IMR-90 (cell line): ENCODE data around the gene SPARC. TPM values are rescaled to one million over a fixed set of nuclear protein-coding genes. Genes with fewer than 3 reads are reported as not detected.
A peak's percentile ranks its signal among the peaks of the same experiment; 100 is the strongest.

Experiments used
- ATAC-seq: fragments of 200-7000 bp; cut with Tn5 transposase; 2 replicates; pipeline ENCODE4 v1.9.1; 2020; ENCODE audit warnings: low read depth, mild to moderate bottlenecking, moderate library complexity
- BruUV-seq: library from RNA; stranded (reverse); fragments of 400-500 nt; replicated peaks from 2 replicates; lab custom pipeline; 2021; lab: Mats Ljungman, UMichigan
- CTCF ChIA-PET: fragments of 300-600 bp; formaldehyde crosslinking; extraction: SDS; loops from one replicate; lab custom pipeline; 2021; ENCODE audit warnings: antibody characterized with exemption; lab: Yijun Ruan, JAX
- POLR2A ChIA-PET: fragments of 300-600 bp; sonication (Branson Sonifier 250); formaldehyde crosslinking; loops from one replicate; lab custom pipeline; 2022; ENCODE audit warnings: antibody characterized with exemption; ENCODE audit not compliant: unreplicated experiment; lab: Charles Lee
- DNase-seq: peaks from one replicate; pipeline ENCODE4 v3.0.0; 2013
- H2AFZ ChIP-seq: replicated peaks from 2 replicates; pipeline ENCODE3; 2013; ENCODE audit warnings: low read length, mild to moderate bottlenecking; ENCODE audit not compliant: poor library complexity
- H2AK5ac ChIP-seq: 2 replicates; pipeline ENCODE4 v1.6.1; 2013; ENCODE audit warnings: low read depth, low read length, inconsistent platforms
- H2AK9ac ChIP-seq: replicated peaks from 2 replicates; pipeline ENCODE3; 2013; ENCODE audit warnings: mild to moderate bottlenecking, low read depth, low read length, moderate library complexity; ENCODE audit not compliant: poor library complexity
- H2BK120ac ChIP-seq: 2 replicates; pipeline ENCODE4 v1.6.1; 2013; ENCODE audit warnings: low read depth, low read length, inconsistent platforms
- H2BK15ac ChIP-seq: 3 replicates; pipeline ENCODE4 v1.6.1; 2013; ENCODE audit warnings: low read depth, low read length, inconsistent platforms
- H2BK20ac ChIP-seq: 2 replicates; pipeline ENCODE4 v1.6.1; 2013; ENCODE audit warnings: low read depth, mild to moderate bottlenecking, inconsistent platforms, low read length, moderate library complexity
- H2BK5ac ChIP-seq: 2 replicates; pipeline ENCODE4 v1.6.1; 2013; ENCODE audit warnings: mild to moderate bottlenecking, low read depth, low read length, inconsistent platforms; ENCODE audit not compliant: poor library complexity, severe bottlenecking
- H3K14ac ChIP-seq: replicated peaks from 2 replicates; pipeline ENCODE4 v1.6.1; 2013; ENCODE audit warnings: low read depth, low read length, inconsistent platforms
- H3K18ac ChIP-seq: 2 replicates; pipeline ENCODE4 v1.6.1; 2013; ENCODE audit warnings: low read depth, low read length, control low read depth
- H3K23ac ChIP-seq: 2 replicates; pipeline ENCODE4 v1.6.1; 2013; ENCODE audit warnings: low read depth, low read length, inconsistent platforms
- H3K27ac ChIP-seq: 2 replicates; pipeline ENCODE4 v1.5.1; 2013; ENCODE audit warnings: mild to moderate bottlenecking, control low read depth, low read length; ENCODE audit not compliant: insufficient read depth
- H3K27me3 ChIP-seq: 2 replicates; pipeline ENCODE4 v1.6.1; 2013; ENCODE audit warnings: low read length; ENCODE audit not compliant: control insufficient read depth, insufficient read depth
- H3K36me3 ChIP-seq: 2 replicates; pipeline ENCODE4 v1.6.1; 2013; ENCODE audit warnings: low read length, mixed read lengths; ENCODE audit not compliant: control insufficient read depth, insufficient read depth
- H3K4ac ChIP-seq: 2 replicates; pipeline ENCODE4 v1.6.1; 2013; ENCODE audit warnings: low read depth, low read length, inconsistent platforms
- H3K4me1 ChIP-seq: 2 replicates; pipeline ENCODE4 v1.6.1; 2013; ENCODE audit warnings: low read length, mixed read lengths; ENCODE audit not compliant: control insufficient read depth, insufficient read depth
- H3K4me2 ChIP-seq: 2 replicates; pipeline ENCODE4 v1.6.1; 2013; ENCODE audit warnings: low read depth, mild to moderate bottlenecking, control low read depth, low read length, moderate library complexity
- H3K4me3 ChIP-seq: 2 replicates; pipeline ENCODE4 v1.5.1; 2013; ENCODE audit warnings: low read depth, mild to moderate bottlenecking, control low read depth, low read length, moderate library complexity; ENCODE audit not compliant: insufficient read depth
- H3K56ac ChIP-seq: 2 replicates; pipeline ENCODE4 v1.6.1; 2013; ENCODE audit warnings: low read length, inconsistent platforms; ENCODE audit not compliant: insufficient read depth; ENCODE audit errors: extremely low read depth
- H3K79me1 ChIP-seq, 2 experiments: 2 replicates each; pipeline ENCODE4 v1.6.1; 2013; ENCODE audit warnings: low read length in 2 of 2, inconsistent platforms in 1 of 2, low read depth in 1 of 2
- H3K9ac ChIP-seq: 2 replicates; pipeline ENCODE4 v1.6.1; 2013; ENCODE audit warnings: low read depth, low read length, control low read depth
- H3K9me1 ChIP-seq: 2 replicates; pipeline ENCODE4 v1.6.1; 2013; ENCODE audit warnings: low read length, inconsistent platforms; ENCODE audit not compliant: insufficient read depth
- H3K9me3 ChIP-seq: 2 replicates; pipeline ENCODE4 v1.6.1; 2013; ENCODE audit warnings: low read length; ENCODE audit not compliant: control insufficient read depth, insufficient read depth
- H4K20me1 ChIP-seq: 2 replicates; pipeline ENCODE4 v1.6.1; 2013; ENCODE audit warnings: low read length, inconsistent platforms; ENCODE audit not compliant: insufficient read depth
- H4K5ac ChIP-seq: 2 replicates; pipeline ENCODE4 v1.6.1; 2013; ENCODE audit warnings: mild to moderate bottlenecking, low read depth, low read length, control low read depth
- H4K8ac ChIP-seq, 2 experiments: 2 replicates each; pipeline ENCODE4 v1.6.1; 2013; ENCODE audit warnings: low read depth in 2 of 2, low read length in 2 of 2, control low read depth in 1 of 2, inconsistent platforms in 1 of 2
- H4K91ac ChIP-seq: 2 replicates; pipeline ENCODE4 v1.6.1; 2013; ENCODE audit warnings: low read depth, low read length, inconsistent platforms; ENCODE audit not compliant: insufficient read depth
- BHLHE40 ChIP-seq: fragments of 150-350 bp; IDR thresholded peaks from 2 replicates; pipeline ENCODE4 v1.6.1; 2016; ENCODE audit warnings: mild to moderate bottlenecking, low read depth, low read length
- FOS ChIP-seq: fragments of 150-350 bp; IDR thresholded peaks from 2 replicates; pipeline ENCODE4 v1.6.1; 2016; ENCODE audit warnings: low read depth, low read length
- MAFK ChIP-seq: IDR thresholded peaks from 2 replicates; pipeline ENCODE4 v1.6.1; 2012; ENCODE audit warnings: low read depth, low read length, improper control_type of control experiment
- MAZ ChIP-seq: IDR thresholded peaks from 2 replicates; pipeline ENCODE4 v1.6.1; 2012; ENCODE audit warnings: low read depth, mild to moderate bottlenecking, low read length, improper control_type of control experiment, moderate library complexity, borderline replicate concordance
- POLR2A ChIP-seq: IDR thresholded peaks from 2 replicates; pipeline ENCODE4 v1.6.1; 2012; ENCODE audit warnings: mild to moderate bottlenecking, low read depth, low read length
- RAD21 ChIP-seq: IDR thresholded peaks from 2 replicates; pipeline ENCODE4 v1.6.1; 2012; ENCODE audit warnings: low read length, improper control_type of control experiment
- RCOR1 ChIP-seq: IDR thresholded peaks from 2 replicates; pipeline ENCODE4 v1.6.1; 2012; ENCODE audit warnings: mild to moderate bottlenecking, low read length, improper control_type of control experiment; ENCODE audit not compliant: insufficient replicate concordance
- RFX5 ChIP-seq: IDR thresholded peaks from 2 replicates; pipeline ENCODE4 v1.8.0; 2012; ENCODE audit warnings: low read depth, mild to moderate bottlenecking, low read length, moderate library complexity
- WGBS, 2 experiments: methylation state at CpG; one replicate each; pipeline versions ENCODE4 v1.1.5 to v1.1.7; 2013; ENCODE audit warnings: missing lambda C conversion rate in 2 of 2; ENCODE audit not compliant: insufficient read length in 1 of 2; ENCODE audit errors: extremely low coverage in 2 of 2; 5-methylcytosine and 5-hydroxymethylcytosine counted together
- dilution Hi-C: fragments of 300-500 bp; cut with HindIII; formaldehyde crosslinking; loops from one replicate; pipeline ENCODE4 v1.14.3; 2018; ENCODE audit warnings: low sequenced_read_pairs; ENCODE audit not compliant: unreplicated experiment
- in situ Hi-C: fragments of 300-500 bp; cut with MboI; formaldehyde crosslinking; loops from 3 replicates; pipeline ENCODE4 v1.14.3; 2019; ENCODE audit warnings: low sequenced_read_pairs, inconsistent platforms, mixed read lengths
- intact Hi-C: fragments of 100-400 bp; cut with micrococcal nuclease; formaldehyde crosslinking; loops from 2 replicates; pipeline ENCODE4 v1.10.0; 2022
- polyA plus RNA-seq, 3 experiments: library from polyadenylated mRNA; depleted of rRNA; stranded (reverse); fragments of >200 nt; gene quantifications; 2 replicates each; pipeline ENCODE4 v1.2.3, GENCODE V29; 2012; ENCODE audit warnings: low replicate concordance in 1 of 3
- total RNA-seq: library from RNA; depleted of rRNA; stranded (reverse); fragments of >200 nt; gene quantifications from 2 replicates; pipeline ENCODE4 v1.2.3, GENCODE V29; 2012
- TF ChIP-seq, protein P1 (sequence below): conservative IDR thresholded peaks from 2 replicates; pipeline ENCODE4 v1.5.1; 2012; ENCODE audit warnings: mild to moderate bottlenecking, low read depth, low read length, improper control_type of control experiment
- TF ChIP-seq, protein P2 (sequence below): fragments of 150-350 bp; IDR thresholded peaks from 2 replicates; pipeline ENCODE4 v1.6.1; 2017; ENCODE audit warnings: mild to moderate bottlenecking, antibody characterized with exemption, low read length, low read depth
- TF ChIP-seq, protein P3 (sequence below): fragments of 150-350 bp; IDR thresholded peaks from 2 replicates; pipeline ENCODE4 v1.6.1; 2016; ENCODE audit warnings: low read depth, mild to moderate bottlenecking, low read length, moderate library complexity, borderline replicate concordance

Gene SPARC
- total and polyA plus RNA-seq, 2 of the 4 experiments (the other 2 are of a cell fraction), result 1,186 to 4,692 TPM

DNA sequence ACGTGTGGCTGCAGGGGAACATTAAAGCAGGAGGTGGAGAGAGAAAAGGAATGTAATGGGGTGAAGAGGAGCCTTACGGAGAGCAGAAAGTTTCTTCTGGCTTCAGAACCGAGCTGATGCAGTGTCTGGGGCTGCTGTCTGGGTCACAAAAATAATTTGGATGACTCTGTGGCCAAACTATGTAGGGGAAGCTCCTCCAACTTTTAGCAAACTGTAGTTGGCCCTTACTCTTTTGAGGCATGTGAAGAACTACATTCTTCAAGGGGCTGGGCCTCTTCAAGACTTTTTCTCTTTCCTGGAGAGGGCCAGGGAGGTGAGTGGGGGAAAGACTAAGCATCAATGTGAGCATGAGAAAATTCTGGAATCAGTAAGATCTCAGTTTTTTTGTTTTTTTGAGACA is 31.9 kb upstream of the SPARC start:
- Histone ChIP-seq H3K56ac (peak overlapping the region; percentile 25; the same call in 1 of the 2 replicates), H2AFZ (peak overlapping the region; percentile 65), H2AK5ac (peak overlapping the region; percentile 60; the same call in 1 of the 2 replicates), H2BK15ac (peak overlapping the region; percentile 84; the same call in 2 of the 3 replicates), H3K36me3 (no peaks in the 10 kb centered on the region), H3K4me2 (peak overlapping the region; percentile 82), H4K91ac (peak overlapping the region; percentile 55), H3K79me1 (peaks cover 0 to 24% of the 10 kb centered on the region in 2 experiments; a peak in 2 of 4 replicates), H4K5ac (peak overlapping the region; percentile 65), H3K4me3 (no peak overlapping the region; the same call in 1 of the 2 replicates), H3K23ac (peak overlapping the region; percentile 55), H2BK120ac (peak overlapping the region; percentile 86), H4K20me1 (no peaks in the 10 kb centered on the region), H3K9ac (peak overlapping the region; percentile 44), H3K14ac (peak overlapping the region; percentile 77), H3K9me1 (peaks cover 13% of the 10 kb centered on the region), H3K4me1 (peaks cover 16% of the 10 kb centered on the region), H3K4ac (peak overlapping the region; percentile 91), H2AK9ac (no peak overlapping the region), H2BK5ac (peak overlapping the region; percentile 96), H3K18ac (peak overlapping the region; percentile 82; the same call in 1 of the 2 replicates), H3K27ac (peak overlapping the region; percentile 88), H3K9me3 (no peaks in the 10 kb centered on the region), H3K27me3 (no peaks in the 10 kb centered on the region), H2BK20ac (peak overlapping the region; percentile 71), H4K8ac (peak overlapping the region; percentile 12 to 74; a peak in 3 of 4 replicates)
- ATAC-seq, result peak; percentile 80
- in situ Hi-C loops (no loop called here), intact Hi-C loops (loop anchor here (1.0 to 2.0 kb wide), 4 partner anchors 22 to 60 kb away; partner anchors contain the start of gene G3BP1), dilution Hi-C loops (no loop called here)
- ChIA-PET POLR2A (interaction anchor here (0.7 to 2.3 kb wide), 8 partner anchors 10 to 60 kb away, joined by 3 to 20 read pairs (median 4); partner anchors contain the start of gene SPARC), CTCF (interaction anchor here (0.9 to 2.0 kb wide), 7 partner anchors 17 to 67 kb away, joined by 3 to 12 read pairs (median 4); no protein-coding TSS in a partner anchor)
- DNase-seq, result peak; percentile 70
- no peak for TF ChIP-seq RFX5
- TF ChIP-seq, protein P1, sequence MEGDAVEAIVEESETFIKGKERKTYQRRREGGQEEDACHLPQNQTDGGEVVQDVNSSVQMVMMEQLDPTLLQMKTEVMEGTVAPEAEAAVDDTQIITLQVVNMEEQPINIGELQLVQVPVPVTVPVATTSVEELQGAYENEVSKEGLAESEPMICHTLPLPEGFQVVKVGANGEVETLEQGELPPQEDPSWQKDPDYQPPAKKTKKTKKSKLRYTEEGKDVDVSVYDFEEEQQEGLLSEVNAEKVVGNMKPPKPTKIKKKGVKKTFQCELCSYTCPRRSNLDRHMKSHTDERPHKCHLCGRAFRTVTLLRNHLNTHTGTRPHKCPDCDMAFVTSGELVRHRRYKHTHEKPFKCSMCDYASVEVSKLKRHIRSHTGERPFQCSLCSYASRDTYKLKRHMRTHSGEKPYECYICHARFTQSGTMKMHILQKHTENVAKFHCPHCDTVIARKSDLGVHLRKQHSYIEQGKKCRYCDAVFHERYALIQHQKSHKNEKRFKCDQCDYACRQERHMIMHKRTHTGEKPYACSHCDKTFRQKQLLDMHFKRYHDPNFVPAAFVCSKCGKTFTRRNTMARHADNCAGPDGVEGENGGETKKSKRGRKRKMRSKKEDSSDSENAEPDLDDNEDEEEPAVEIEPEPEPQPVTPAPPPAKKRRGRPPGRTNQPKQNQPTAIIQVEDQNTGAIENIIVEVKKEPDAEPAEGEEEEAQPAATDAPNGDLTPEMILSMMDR, result no peak
- no peak for TF ChIP-seq RCOR1
- no peak for TF ChIP-seq BHLHE40
- 0 out of 2 replicates have a peak, but pooled peaks have one; percentile 26 for TF ChIP-seq POLR2A
- TF ChIP-seq MAZ, result no peak
- 0 out of 2 replicates have a peak, but pooled peaks have one; percentile 30 for TF ChIP-seq FOS
- TF ChIP-seq, protein P2, sequence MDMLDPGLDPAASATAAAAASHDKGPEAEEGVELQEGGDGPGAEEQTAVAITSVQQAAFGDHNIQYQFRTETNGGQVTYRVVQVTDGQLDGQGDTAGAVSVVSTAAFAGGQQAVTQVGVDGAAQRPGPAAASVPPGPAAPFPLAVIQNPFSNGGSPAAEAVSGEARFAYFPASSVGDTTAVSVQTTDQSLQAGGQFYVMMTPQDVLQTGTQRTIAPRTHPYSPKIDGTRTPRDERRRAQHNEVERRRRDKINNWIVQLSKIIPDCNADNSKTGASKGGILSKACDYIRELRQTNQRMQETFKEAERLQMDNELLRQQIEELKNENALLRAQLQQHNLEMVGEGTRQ, result no peak
- no peak for TF ChIP-seq MAFK
- TF ChIP-seq RAD21, result 0 out of 2 replicates have a peak, but pooled peaks have one; percentile 7
- TF ChIP-seq, protein P3, sequence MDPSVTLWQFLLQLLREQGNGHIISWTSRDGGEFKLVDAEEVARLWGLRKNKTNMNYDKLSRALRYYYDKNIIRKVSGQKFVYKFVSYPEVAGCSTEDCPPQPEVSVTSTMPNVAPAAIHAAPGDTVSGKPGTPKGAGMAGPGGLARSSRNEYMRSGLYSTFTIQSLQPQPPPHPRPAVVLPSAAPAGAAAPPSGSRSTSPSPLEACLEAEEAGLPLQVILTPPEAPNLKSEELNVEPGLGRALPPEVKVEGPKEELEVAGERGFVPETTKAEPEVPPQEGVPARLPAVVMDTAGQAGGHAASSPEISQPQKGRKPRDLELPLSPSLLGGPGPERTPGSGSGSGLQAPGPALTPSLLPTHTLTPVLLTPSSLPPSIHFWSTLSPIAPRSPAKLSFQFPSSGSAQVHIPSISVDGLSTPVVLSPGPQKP, result no peak
- 5% methylated on average over 3 of the region's 3 CpGs; no CpG with 5 or more reads in 1 of the 2 experiments for WGBS, 2 experiments
- no TSS peak for BruUV-seq
